Measurements from ENCODE around the gene TNIK. TPM values are rescaled to one million over a fixed set of nuclear protein-coding genes. Genes with fewer than 3 reads are reported as not detected.

The TNIK gene
- total and polyA plus RNA-seq, 10 of the 15 experiments (the other 5 are each of a cell fraction or from before 2014, with no cell fraction given): 13.9 to 74.3 (median 48.2) TPM

DNA sequence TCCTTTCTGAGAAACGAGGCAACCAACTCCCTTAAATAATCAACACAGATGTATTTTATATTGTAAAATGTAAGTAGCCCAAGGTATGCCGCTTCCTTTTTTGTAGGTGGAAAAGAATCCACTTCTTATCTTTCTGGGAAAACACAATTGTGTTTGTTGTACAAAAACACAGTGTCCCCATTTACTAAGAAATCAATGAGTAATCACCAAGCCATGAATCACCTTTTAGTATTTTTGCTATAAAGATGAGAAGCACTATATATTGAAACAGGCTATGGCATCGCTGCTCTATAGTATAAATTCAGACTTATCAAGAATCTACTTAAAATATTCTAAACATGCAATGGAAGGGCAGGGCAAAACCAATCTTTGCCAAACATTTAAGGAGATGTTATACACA is 104.0 kb downstream of the TNIK start (continued):
- TF ChIP-seq BRCA1 (IDR thresholded peaks at IDR 0.05; ENCODE audit: low read depth, low read length): no peak
- TF ChIP-seq HCFC1 (IDR thresholded peaks at IDR 0.05; ENCODE audit: low read length): no peak
- TF ChIP-seq SPI1 (IDR thresholded peaks at IDR 0.05; ENCODE audit: borderline replicate concordance, insufficient read depth, low read depth, low read length): no peak
- no peak for TF ChIP-seq RBBP5 (conservative IDR thresholded peaks at IDR 0.05)
- no peak for TF ChIP-seq PAX8 (IDR thresholded peaks at IDR 0.05)

DNA sequence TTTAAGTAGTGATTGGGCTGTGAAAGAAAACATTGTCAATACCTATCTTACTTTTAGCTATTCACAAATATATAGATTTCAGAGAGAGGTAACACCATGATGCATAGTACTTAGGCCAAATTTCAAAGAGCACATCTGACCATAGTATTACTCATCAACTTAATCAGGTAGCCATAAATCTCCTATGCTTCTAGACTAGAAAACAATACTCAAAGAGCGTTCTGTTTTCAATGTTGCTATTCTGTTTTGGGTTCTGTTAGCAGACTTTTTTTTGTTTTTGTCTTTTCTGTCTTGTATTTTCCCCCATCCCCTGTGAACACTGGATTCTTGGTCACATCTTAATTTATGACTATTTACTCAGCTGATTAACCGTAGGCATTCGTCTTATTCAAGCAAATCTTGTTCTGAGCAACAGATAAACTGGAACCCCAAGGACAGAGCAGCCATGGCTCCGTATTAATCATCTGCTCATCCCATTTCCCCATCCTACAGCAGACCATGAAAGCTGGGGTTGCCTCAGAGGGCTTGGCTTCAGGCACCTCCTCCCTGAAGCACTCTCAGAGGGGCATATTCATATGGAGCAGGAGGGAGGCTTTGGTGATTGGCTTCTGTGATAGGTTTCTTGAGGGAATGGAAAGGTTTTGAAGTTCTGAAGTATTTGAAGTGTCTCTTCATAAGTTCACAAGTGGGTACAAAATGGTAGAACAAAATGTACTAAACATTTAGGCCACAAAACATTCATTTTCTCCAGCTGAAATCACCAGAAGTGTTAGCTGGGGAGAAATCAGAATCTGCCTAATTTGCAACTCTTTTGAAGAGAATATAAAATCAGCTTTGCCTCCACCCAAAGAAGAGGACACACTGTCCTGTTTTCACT is 105.3 kb downstream of the TNIK start:
- Histone ChIP-seq H4K20me1 (ENCODE audit: control insufficient read depth, insufficient read depth) (no peaks in the 10 kb centered on the region), H3K79me2 (ENCODE audit: control insufficient read depth, insufficient read depth, low read length) (peaks cover 92% of the 10 kb centered on the region), H3K4me1 (ENCODE audit: control insufficient read depth, insufficient read depth, low read length) (peaks cover 63% of the 10 kb centered on the region), H3K9me3 (replicated peaks; ENCODE audit: control insufficient read depth, insufficient read depth, low read length) (peaks cover 2% of the 10 kb centered on the region; the same call in 2 of the 3 replicates), H3K4me2 (ENCODE audit: control insufficient read depth, insufficient read depth) (peak overlapping the region; percentile 66), H3K36me3 (ENCODE audit: control insufficient read depth in 2 of 2, insufficient read depth in 2 of 2, low read length in 1 of 2) (peaks cover 0 to 9% of the 10 kb centered on the region in 2 experiments; a peak in 1 of 4 replicates), H3K27me3 (replicated peaks in 1 of 2; ENCODE audit: control insufficient read depth in 2 of 2, insufficient read depth in 2 of 2, low read length in 1 of 2) (no peaks in the 10 kb centered on the region), H3K9ac (ENCODE audit: control insufficient read depth, insufficient read depth, low read length) (no peak overlapping the region), H3K27ac (ENCODE audit: control insufficient read depth, insufficient read depth) (peak overlapping the region; percentile 60; the same call in 1 of the 2 replicates), H2AFZ (ENCODE audit: control insufficient read depth, low read depth, low read length) (no peak overlapping the region), H3K4me3 (no peak overlapping the region)
- FAIRE-seq (no peak), ATAC-seq (no peak), DNase-seq (ENCODE audit: low read depth, low spot score) (no peak)
- in situ Hi-C loops (cut with MboI) (no loop called here), intact Hi-C loops (cut with micrococcal nuclease; ENCODE audit: unreplicated experiment) (loop anchor here (10.0 kb wide), 1 partner anchor 450 kb away; no protein-coding TSS in a partner anchor)
- SMC1A ChIA-PET (ENCODE audit: uncharacterized antibody, unreplicated experiment): interaction anchor here (0.7 to 6.0 kb wide), 16 partner anchors 9 to 106 kb away, joined by 3 to 19 read pairs (median 4); no protein-coding TSS in a partner anchor
- POLR2A ChIA-PET: interaction anchor here (0.5 to 1.8 kb wide), 5 partner anchors 13 to 168 kb away, joined by 3 to 6 read pairs (median 3); no protein-coding TSS in a partner anchor
- no TSS peak for BruUV-seq (replicated peaks)
- RAD21 ChIA-PET (ENCODE audit: unreplicated experiment): interaction anchor here (0.6 to 1.0 kb wide), 5 partner anchors 63 to 212 kb away, joined by 3 read pairs; no protein-coding TSS in a partner anchor
- CTCF ChIA-PET: interaction anchor here (1.1 to 1.7 kb wide), 3 partner anchors 10 to 97 kb away, joined by 3 to 7 read pairs (median 6); no protein-coding TSS in a partner anchor
- WGBS (ENCODE audit: insufficient coverage, insufficient replicate concordance, low lambda C conversion rate, missing lambda C conversion rate): 81% methylated on average over 4 of the region's 4 CpGs
- no peak for TF ChIP-seq SIX5 (IDR thresholded peaks at IDR 0.05; ENCODE audit: low read depth, low read length, severe bottlenecking)
- TF ChIP-seq SUPT20H (IDR thresholded peaks at IDR 0.05; ENCODE audit: borderline replicate concordance, control insufficient read depth, low read depth, low read length): no peak
- TF ChIP-seq, protein P1, sequence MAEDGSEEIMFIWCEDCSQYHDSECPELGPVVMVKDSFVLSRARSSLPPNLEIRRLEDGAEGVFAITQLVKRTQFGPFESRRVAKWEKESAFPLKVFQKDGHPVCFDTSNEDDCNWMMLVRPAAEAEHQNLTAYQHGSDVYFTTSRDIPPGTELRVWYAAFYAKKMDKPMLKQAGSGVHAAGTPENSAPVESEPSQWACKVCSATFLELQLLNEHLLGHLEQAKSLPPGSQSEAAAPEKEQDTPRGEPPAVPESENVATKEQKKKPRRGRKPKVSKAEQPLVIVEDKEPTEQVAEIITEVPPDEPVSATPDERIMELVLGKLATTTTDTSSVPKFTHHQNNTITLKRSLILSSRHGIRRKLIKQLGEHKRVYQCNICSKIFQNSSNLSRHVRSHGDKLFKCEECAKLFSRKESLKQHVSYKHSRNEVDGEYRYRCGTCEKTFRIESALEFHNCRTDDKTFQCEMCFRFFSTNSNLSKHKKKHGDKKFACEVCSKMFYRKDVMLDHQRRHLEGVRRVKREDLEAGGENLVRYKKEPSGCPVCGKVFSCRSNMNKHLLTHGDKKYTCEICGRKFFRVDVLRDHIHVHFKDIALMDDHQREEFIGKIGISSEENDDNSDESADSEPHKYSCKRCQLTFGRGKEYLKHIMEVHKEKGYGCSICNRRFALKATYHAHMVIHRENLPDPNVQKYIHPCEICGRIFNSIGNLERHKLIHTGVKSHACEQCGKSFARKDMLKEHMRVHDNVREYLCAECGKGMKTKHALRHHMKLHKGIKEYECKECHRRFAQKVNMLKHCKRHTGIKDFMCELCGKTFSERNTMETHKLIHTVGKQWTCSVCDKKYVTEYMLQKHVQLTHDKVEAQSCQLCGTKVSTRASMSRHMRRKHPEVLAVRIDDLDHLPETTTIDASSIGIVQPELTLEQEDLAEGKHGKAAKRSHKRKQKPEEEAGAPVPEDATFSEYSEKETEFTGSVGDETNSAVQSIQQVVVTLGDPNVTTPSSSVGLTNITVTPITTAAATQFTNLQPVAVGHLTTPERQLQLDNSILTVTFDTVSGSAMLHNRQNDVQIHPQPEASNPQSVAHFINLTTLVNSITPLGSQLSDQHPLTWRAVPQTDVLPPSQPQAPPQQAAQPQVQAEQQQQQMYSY (CRISPR knock-in tag; IDR thresholded peaks at IDR 0.05): no peak
- no peak for TF ChIP-seq ZBED1 (IDR thresholded peaks at IDR 0.05; ENCODE audit: borderline replicate concordance)
- TF ChIP-seq, protein P2, sequence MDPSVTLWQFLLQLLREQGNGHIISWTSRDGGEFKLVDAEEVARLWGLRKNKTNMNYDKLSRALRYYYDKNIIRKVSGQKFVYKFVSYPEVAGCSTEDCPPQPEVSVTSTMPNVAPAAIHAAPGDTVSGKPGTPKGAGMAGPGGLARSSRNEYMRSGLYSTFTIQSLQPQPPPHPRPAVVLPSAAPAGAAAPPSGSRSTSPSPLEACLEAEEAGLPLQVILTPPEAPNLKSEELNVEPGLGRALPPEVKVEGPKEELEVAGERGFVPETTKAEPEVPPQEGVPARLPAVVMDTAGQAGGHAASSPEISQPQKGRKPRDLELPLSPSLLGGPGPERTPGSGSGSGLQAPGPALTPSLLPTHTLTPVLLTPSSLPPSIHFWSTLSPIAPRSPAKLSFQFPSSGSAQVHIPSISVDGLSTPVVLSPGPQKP (IDR thresholded peaks at IDR 0.05; ENCODE audit: low read depth, low read length): no peak
- TF ChIP-seq YY1 (IDR thresholded peaks at IDR 0.05; ENCODE audit: low read depth, low read length): no peak
- no peak for TF ChIP-seq IRF4 (IDR thresholded peaks at IDR 0.05; ENCODE audit: low read depth, low read length)
- no peak for TF ChIP-seq SREBF1 (IDR thresholded peaks at IDR 0.05; ENCODE audit: low read length)
- no peak for TF ChIP-seq EP300 (IDR thresholded peaks at IDR 0.05; ENCODE audit: borderline replicate concordance in 1 of 2, control insufficient read depth in 1 of 2, low read depth in 2 of 2, low read length in 2 of 2)
- no peak for TF ChIP-seq ASH2L (IDR thresholded peaks at IDR 0.05; ENCODE audit: borderline replicate concordance, low read depth)
- no peak for TF ChIP-seq WRNIP1 (IDR thresholded peaks at IDR 0.05; ENCODE audit: borderline replicate concordance, low read depth, low read length)
- no peak for TF ChIP-seq MEF2B (IDR thresholded peaks at IDR 0.05; ENCODE audit: partially characterized antibody, poor library complexity, severe bottlenecking)

Measured in GM12878 (cell line).